ENCODE data around the gene EYS. TPM values are rescaled to one million over a fixed set of nuclear protein-coding genes. Genes with fewer than 3 reads are reported as not detected.
A peak's percentile ranks its signal among the peaks of the same experiment; 100 is the strongest.

Gene EYS
- total and polyA plus RNA-seq, 4 donors, result 0.08 to 0.63 (median 0.36) TPM

DNA sequence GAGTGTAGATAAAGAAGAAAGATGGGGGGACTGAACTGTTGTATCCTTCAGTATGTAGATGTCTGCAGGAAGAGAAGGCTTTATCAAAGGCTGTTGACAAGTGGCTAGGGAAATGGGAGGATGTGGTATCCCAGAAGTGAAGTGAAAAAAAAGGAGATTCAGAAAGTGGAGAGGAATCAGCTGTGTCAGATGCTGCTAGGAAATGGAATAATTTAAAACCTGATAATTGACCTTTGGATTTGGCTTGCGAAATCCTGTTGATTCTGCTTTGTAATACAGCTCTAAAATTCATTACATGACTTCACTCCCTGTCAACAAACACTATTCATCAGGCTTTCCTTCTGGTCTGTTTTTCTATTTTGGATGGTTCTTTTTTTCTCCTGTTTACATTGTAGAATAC lies 2029.7 kb downstream of the EYS start:
- no peak for DNase-seq (ENCODE audit: low spot score)
- H3K4me1 ChIP-seq (ENCODE audit: control insufficient read depth in 4 of 4, insufficient read depth in 4 of 4, low read length in 3 of 4), result peaks cover 0 to 48% (median 10%) of the 10 kb centered on the region in 4 donors

More for the DNA sequence above, 2029.7 kb downstream of the EYS start:
- Histone ChIP-seq H3K9me3 (ENCODE audit: control insufficient read depth in 4 of 4, low read length in 3 of 4) (no peaks in the 10 kb centered on the region), H3K36me3 (ENCODE audit: control insufficient read depth in 4 of 4, insufficient read depth in 3 of 4, low read depth in 1 of 4, low read length in 3 of 4) (peaks cover 0 to 1% (median 0%) of the 10 kb centered on the region in 4 donors), H3K4me3 (ENCODE audit: low read depth in 1 of 3, low read length in 3 of 3) (no peak overlapping the region), H3K9ac (ENCODE audit: low read depth in 1 of 2, low read length in 2 of 2) (no peak overlapping the region), H3K27me3 (ENCODE audit: control insufficient read depth in 4 of 4, insufficient read depth in 4 of 4, low read length in 3 of 4) (no peaks in the 10 kb centered on the region), H3K27ac (ENCODE audit: low read depth in 1 of 2, low read length in 2 of 2) (peak overlapping the region; percentile 75 to 87)
- 16% methylated on average over 1 of the region's 1 CpG for WGBS
- TF ChIP-seq, protein P1, sequence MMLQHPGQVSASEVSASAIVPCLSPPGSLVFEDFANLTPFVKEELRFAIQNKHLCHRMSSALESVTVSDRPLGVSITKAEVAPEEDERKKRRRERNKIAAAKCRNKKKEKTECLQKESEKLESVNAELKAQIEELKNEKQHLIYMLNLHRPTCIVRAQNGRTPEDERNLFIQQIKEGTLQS (IDR thresholded peaks at IDR 0.05), result peak; percentile 64
- TF ChIP-seq, protein P2, sequence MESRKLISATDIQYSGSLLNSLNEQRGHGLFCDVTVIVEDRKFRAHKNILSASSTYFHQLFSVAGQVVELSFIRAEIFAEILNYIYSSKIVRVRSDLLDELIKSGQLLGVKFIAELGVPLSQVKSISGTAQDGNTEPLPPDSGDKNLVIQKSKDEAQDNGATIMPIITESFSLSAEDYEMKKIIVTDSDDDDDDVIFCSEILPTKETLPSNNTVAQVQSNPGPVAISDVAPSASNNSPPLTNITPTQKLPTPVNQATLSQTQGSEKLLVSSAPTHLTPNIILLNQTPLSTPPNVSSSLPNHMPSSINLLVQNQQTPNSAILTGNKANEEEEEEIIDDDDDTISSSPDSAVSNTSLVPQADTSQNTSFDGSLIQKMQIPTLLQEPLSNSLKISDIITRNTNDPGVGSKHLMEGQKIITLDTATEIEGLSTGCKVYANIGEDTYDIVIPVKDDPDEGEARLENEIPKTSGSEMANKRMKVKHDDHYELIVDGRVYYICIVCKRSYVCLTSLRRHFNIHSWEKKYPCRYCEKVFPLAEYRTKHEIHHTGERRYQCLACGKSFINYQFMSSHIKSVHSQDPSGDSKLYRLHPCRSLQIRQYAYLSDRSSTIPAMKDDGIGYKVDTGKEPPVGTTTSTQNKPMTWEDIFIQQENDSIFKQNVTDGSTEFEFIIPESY (IDR thresholded peaks at IDR 0.05), result peak; percentile 33
- TF ChIP-seq YY1 (IDR thresholded peaks at IDR 0.05) (peak; percentile 51), GABPA (IDR thresholded peaks at IDR 0.05 in 1 of 2, conservative IDR thresholded peaks at IDR 0.05 in 1 of 2) (no peak), SP1 (IDR thresholded peaks at IDR 0.05) (peak; percentile 78), HNF4G (IDR thresholded peaks at IDR 0.05) (peak; percentile 87), HNF4A (conservative IDR thresholded peaks at IDR 0.05) (peak; percentile 94), FOXA1 (IDR thresholded peaks at IDR 0.05) (peak; percentile 86), RXRA (IDR thresholded peaks at IDR 0.05) (peak; percentile 22 to 57), RAD21 (IDR thresholded peaks at IDR 0.05) (peak; percentile 26 to 40), NR2F2 (IDR thresholded peaks at IDR 0.05) (peak; percentile 64), EGR1 (IDR thresholded peaks at IDR 0.05; ENCODE audit: low read depth in 2 of 2) (no peak), FOXA2 (IDR thresholded peaks at IDR 0.05) (peak; percentile 95), TAF1 (conservative IDR thresholded peaks at IDR 0.05) (no peak), JUND (IDR thresholded peaks at IDR 0.05) (peak; percentile 77 to 89)
- TF ChIP-seq, protein P3, sequence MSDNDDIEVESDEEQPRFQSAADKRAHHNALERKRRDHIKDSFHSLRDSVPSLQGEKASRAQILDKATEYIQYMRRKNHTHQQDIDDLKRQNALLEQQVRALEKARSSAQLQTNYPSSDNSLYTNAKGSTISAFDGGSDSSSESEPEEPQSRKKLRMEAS (IDR thresholded peaks at IDR 0.05), result peak; percentile 18
- TF ChIP-seq, protein P4, sequence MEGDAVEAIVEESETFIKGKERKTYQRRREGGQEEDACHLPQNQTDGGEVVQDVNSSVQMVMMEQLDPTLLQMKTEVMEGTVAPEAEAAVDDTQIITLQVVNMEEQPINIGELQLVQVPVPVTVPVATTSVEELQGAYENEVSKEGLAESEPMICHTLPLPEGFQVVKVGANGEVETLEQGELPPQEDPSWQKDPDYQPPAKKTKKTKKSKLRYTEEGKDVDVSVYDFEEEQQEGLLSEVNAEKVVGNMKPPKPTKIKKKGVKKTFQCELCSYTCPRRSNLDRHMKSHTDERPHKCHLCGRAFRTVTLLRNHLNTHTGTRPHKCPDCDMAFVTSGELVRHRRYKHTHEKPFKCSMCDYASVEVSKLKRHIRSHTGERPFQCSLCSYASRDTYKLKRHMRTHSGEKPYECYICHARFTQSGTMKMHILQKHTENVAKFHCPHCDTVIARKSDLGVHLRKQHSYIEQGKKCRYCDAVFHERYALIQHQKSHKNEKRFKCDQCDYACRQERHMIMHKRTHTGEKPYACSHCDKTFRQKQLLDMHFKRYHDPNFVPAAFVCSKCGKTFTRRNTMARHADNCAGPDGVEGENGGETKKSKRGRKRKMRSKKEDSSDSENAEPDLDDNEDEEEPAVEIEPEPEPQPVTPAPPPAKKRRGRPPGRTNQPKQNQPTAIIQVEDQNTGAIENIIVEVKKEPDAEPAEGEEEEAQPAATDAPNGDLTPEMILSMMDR (IDR thresholded peaks at IDR 0.05; ENCODE audit: low read depth, low read length, missing input control), result no peak
- TF ChIP-seq, protein P5, sequence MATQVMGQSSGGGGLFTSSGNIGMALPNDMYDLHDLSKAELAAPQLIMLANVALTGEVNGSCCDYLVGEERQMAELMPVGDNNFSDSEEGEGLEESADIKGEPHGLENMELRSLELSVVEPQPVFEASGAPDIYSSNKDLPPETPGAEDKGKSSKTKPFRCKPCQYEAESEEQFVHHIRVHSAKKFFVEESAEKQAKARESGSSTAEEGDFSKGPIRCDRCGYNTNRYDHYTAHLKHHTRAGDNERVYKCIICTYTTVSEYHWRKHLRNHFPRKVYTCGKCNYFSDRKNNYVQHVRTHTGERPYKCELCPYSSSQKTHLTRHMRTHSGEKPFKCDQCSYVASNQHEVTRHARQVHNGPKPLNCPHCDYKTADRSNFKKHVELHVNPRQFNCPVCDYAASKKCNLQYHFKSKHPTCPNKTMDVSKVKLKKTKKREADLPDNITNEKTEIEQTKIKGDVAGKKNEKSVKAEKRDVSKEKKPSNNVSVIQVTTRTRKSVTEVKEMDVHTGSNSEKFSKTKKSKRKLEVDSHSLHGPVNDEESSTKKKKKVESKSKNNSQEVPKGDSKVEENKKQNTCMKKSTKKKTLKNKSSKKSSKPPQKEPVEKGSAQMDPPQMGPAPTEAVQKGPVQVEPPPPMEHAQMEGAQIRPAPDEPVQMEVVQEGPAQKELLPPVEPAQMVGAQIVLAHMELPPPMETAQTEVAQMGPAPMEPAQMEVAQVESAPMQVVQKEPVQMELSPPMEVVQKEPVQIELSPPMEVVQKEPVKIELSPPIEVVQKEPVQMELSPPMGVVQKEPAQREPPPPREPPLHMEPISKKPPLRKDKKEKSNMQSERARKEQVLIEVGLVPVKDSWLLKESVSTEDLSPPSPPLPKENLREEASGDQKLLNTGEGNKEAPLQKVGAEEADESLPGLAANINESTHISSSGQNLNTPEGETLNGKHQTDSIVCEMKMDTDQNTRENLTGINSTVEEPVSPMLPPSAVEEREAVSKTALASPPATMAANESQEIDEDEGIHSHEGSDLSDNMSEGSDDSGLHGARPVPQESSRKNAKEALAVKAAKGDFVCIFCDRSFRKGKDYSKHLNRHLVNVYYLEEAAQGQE (IDR thresholded peaks at IDR 0.05), result peak; percentile 50
